ENCODE results near the gene TSFM.

- no peak for TF ChIP-seq CTCF (IDR thresholded peaks at IDR 0.05)
- TF ChIP-seq POLR2A (IDR thresholded peaks at IDR 0.05): no peak
Observed at GRCh38 chr12:57841445-57841844, 58.9 kb downstream of the TSFM start.
